ENCODE measurements around the gene UBL4B.

Gene UBL4B

DNA sequence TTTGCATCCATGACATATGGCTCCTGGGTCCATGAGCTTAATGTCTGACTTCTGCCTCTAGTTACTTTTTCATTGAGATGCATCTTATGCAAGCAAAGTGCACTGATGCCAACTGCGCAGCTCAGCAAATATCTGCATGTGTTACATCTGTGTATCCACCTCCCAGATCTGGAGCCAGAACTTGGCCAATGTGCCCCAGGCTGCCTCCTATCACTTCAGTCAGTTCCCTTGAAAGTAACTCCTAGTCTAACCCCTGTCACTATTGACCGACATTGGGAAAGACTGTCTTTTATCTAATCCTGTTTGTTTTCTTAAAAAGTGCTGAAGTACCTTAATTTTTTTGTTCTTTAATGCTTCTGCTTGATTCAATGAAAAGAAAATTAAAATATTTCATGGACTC is 19.3 kb upstream of the UBL4B start (continued):
- TF ChIP-seq ZNF777 (tag by site-specific recombination; IDR thresholded peaks at IDR 0.05; ENCODE audit: borderline replicate concordance): no peak
- TF ChIP-seq ZFP37 (tag by site-specific recombination; IDR thresholded peaks at IDR 0.05): no peak
- TF ChIP-seq GLIS2 (tag by site-specific recombination; IDR thresholded peaks at IDR 0.05): no peak
- TF ChIP-seq ZNF398 (tag by site-specific recombination; IDR thresholded peaks at IDR 0.05): no peak
- no peak for TF ChIP-seq BCL11A (tag by site-specific recombination; IDR thresholded peaks at IDR 0.05; ENCODE audit: low read depth)
- TF ChIP-seq KLF9 (tag by site-specific recombination; IDR thresholded peaks at IDR 0.05; ENCODE audit: low read depth): no peak
- no peak for TF ChIP-seq MEIS1 (CRISPR knock-in tag; IDR thresholded peaks at IDR 0.05; ENCODE audit: borderline replicate concordance)
- TF ChIP-seq ZNF248 (tag by site-specific recombination; IDR thresholded peaks at IDR 0.05): no peak

DNA sequence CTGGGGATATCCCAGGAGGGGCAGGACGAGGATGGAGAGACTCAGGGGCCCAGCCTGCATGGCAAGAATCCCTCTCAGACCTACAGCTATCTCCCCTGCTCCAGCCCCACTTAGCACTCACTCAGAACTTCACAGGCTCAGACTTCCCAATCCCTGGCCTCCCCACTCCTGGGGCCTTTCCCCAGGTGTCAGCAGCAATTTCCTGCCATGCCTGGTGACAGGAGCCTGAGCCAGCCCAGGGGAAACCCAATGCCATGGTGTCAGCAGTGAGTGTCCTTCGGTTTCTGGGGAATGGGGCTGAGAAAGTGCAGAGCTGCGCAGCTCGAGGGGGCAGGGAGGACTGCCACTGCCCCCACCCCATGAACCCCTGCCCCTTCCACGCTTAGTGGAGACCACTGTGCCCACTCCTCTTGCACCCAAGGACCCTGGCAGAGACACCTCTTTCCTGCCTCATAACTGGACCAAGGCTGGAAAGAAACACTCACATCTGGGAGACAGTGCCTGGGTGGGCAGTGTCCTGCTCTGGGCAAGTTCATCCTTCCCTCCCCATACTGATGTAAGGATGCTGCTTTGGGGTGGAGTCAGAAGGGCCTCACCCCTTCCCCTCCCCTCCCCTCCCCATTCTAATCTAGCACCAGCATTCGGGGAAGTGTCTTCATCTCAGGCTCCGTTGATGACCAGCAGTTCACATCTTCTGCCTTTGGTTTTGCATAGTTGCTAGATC is 17.1 kb upstream of the UBL4B start:
- Histone ChIP-seq H3K27ac (ENCODE audit: extremely low read depth, low read depth, low read length) (no peak overlapping the region), H3K9me3 (ENCODE audit: control insufficient read depth, insufficient read depth, low read depth, low read length) (no peaks in the 10 kb centered on the region), H3K4me1 (ENCODE audit: control insufficient read depth, insufficient read depth, low read length) (no peaks in the 10 kb centered on the region), H3K36me3 (ENCODE audit: control insufficient read depth in 2 of 2, insufficient read depth in 1 of 2, low read length in 2 of 2) (no peaks in the 10 kb centered on the region), H3K4me3 (ENCODE audit: low read depth, low read length) (no peak overlapping the region)
- CTCF ChIA-PET: interaction anchor here (0.6 to 0.7 kb wide), 2 partner anchors 11 to 52 kb away, joined by 3 to 4 read pairs; no protein-coding TSS in a partner anchor
- no peak for TF ChIP-seq ZNF843 (tag by site-specific recombination; IDR thresholded peaks at IDR 0.05)
- no peak for TF ChIP-seq PATZ1 (tag by site-specific recombination; IDR thresholded peaks at IDR 0.05)
- no peak for TF ChIP-seq ZNF658 (tag by site-specific recombination; IDR thresholded peaks at IDR 0.05)
- no peak for TF ChIP-seq ZSCAN30 (tag by site-specific recombination; IDR thresholded peaks at IDR 0.05)
- no peak for TF ChIP-seq HOXA7 (CRISPR knock-in tag; IDR thresholded peaks at IDR 0.05; ENCODE audit: borderline replicate concordance)
- TF ChIP-seq ZNF701 (tag by site-specific recombination; IDR thresholded peaks at IDR 0.05): no peak
- TF ChIP-seq ZNF560 (tag by site-specific recombination; IDR thresholded peaks at IDR 0.05; ENCODE audit: borderline replicate concordance): no peak
- TF ChIP-seq ZNF555 (tag by site-specific recombination; conservative IDR thresholded peaks at IDR 0.05): no peak
- TF ChIP-seq, protein P1, sequence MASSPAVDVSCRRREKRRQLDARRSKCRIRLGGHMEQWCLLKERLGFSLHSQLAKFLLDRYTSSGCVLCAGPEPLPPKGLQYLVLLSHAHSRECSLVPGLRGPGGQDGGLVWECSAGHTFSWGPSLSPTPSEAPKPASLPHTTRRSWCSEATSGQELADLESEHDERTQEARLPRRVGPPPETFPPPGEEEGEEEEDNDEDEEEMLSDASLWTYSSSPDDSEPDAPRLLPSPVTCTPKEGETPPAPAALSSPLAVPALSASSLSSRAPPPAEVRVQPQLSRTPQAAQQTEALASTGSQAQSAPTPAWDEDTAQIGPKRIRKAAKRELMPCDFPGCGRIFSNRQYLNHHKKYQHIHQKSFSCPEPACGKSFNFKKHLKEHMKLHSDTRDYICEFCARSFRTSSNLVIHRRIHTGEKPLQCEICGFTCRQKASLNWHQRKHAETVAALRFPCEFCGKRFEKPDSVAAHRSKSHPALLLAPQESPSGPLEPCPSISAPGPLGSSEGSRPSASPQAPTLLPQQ (tag by site-specific recombination; IDR thresholded peaks at IDR 0.05): no peak
- no peak for TF ChIP-seq MYNN (tag by site-specific recombination; IDR thresholded peaks at IDR 0.05; ENCODE audit: borderline replicate concordance)
- no peak for TF ChIP-seq HIC1 (tag by site-specific recombination; IDR thresholded peaks at IDR 0.05)
- no peak for TF ChIP-seq HOXC10 (CRISPR knock-in tag; IDR thresholded peaks at IDR 0.05)
- no peak for TF ChIP-seq ZNF157 (tag by site-specific recombination; IDR thresholded peaks at IDR 0.05)
- TF ChIP-seq ZNF621 (tag by site-specific recombination; IDR thresholded peaks at IDR 0.05): no peak
- no peak for TF ChIP-seq YY1 (tag by site-specific recombination; IDR thresholded peaks at IDR 0.05)
- TF ChIP-seq ZNF132 (tag by site-specific recombination; IDR thresholded peaks at IDR 0.05; ENCODE audit: borderline replicate concordance): no peak
- TF ChIP-seq ZNF747 (tag by site-specific recombination; IDR thresholded peaks at IDR 0.05): no peak
- TF ChIP-seq ZBTB6 (tag by site-specific recombination; IDR thresholded peaks at IDR 0.05): no peak
- TF ChIP-seq ZNF514 (tag by site-specific recombination; IDR thresholded peaks at IDR 0.05): no peak
- POLR2A ChIA-PET: no interaction called here

Measured in HEK293 (cell line).